Measurements from ENCODE around the gene SH2D4B. TPM values are rescaled to one million over a fixed set of nuclear protein-coding genes. Genes with fewer than 3 reads are reported as not detected.
"Not testable (repeated sequence)": the region's sequence is repeated elsewhere in the genome, so short reads cannot be mapped to it uniquely, and the experiment has no call there.

The SH2D4B gene
- total and polyA plus RNA-seq, 8 donors, result 0.09 to 0.37 (median 0.20) TPM

GRCh38 chr10:80540981-80541750 lies 3.5 kb downstream of the SH2D4B start:
- DNase-seq (peak in 1 of 4 donors; percentile 35), ATAC-seq (peak; percentile 82)
- intact Hi-C loops (cut with DNase I), result no loop called here
- Histone ChIP-seq H3K36me3 (no peaks in the 10 kb centered on the region), H3K27ac (peak overlapping the region; percentile 57 to 58), H3K9me3 (no peaks in the 10 kb centered on the region), H3K27me3 (no peaks in the 10 kb centered on the region), H3K4me3 (no peak overlapping the region), H3K4me1 (peaks cover 0 to 24% of the 10 kb centered on the region in 2 donors)
- no peak for TF ChIP-seq CTCF (IDR thresholded peaks at IDR 0.05)

GRCh38 chr10:80542053-80542452 lies 4.4 kb downstream of the SH2D4B start:
- intact Hi-C loops (cut with DNase I), result no loop called here

GRCh38 chr10:80542652-80543318 lies 5.1 kb downstream of the SH2D4B start:
- intact Hi-C loops (cut with DNase I), result no loop called here
- Histone ChIP-seq H3K27ac (no peak overlapping the region), H3K9me3 (no peaks in the 10 kb centered on the region), H3K4me1 (peaks cover 0 to 19% of the 10 kb centered on the region in 2 donors), H3K36me3 (no peaks in the 10 kb centered on the region), H3K4me3 (no peak overlapping the region), H3K27me3 (no peaks in the 10 kb centered on the region)
- TF ChIP-seq CTCF (IDR thresholded peaks at IDR 0.05), result no peak
- ATAC-seq, result no peak
- no peak for DNase-seq

More at GRCh38 chr10:80542053-80542452, 4.4 kb downstream of the SH2D4B start:
- Histone ChIP-seq H3K4me3 (no peak overlapping the region), H3K27me3 (no peaks in the 10 kb centered on the region), H3K36me3 (no peaks in the 10 kb centered on the region), H3K27ac (peak overlapping the region; percentile 57 to 58), H3K9me3 (no peaks in the 10 kb centered on the region), H3K4me1 (peaks cover 0 to 19% of the 10 kb centered on the region in 2 donors)
- DNase-seq, result no peak
- no peak for TF ChIP-seq CTCF (IDR thresholded peaks at IDR 0.05)
- ATAC-seq, result peak; percentile 24

- peaks cover 0 to 19% of the 10 kb centered on the region in 2 donors for H3K4me1 ChIP-seq
- H3K36me3 ChIP-seq; DNase-seq; ATAC-seq; H3K27ac ChIP-seq; H3K27me3 ChIP-seq; H3K9me3 ChIP-seq; H3K4me3 ChIP-seq; intact Hi-C loops (cut with DNase I): not testable (repeated sequence)
Observed at GRCh38 chr10:80543319-80543672, 5.6 kb downstream of the SH2D4B start.

GRCh38 chr10:80544316-80544953 lies 6.7 kb downstream of the SH2D4B start:
- Histone ChIP-seq H3K36me3 (no peaks in the 10 kb centered on the region), H3K27me3 (no peaks in the 10 kb centered on the region), H3K27ac (no peak overlapping the region), H3K4me3 (no peak overlapping the region), H3K4me1 (peaks cover 0 to 19% of the 10 kb centered on the region in 2 donors), H3K9me3 (no peaks in the 10 kb centered on the region)
- no peak for DNase-seq
- no peak for ATAC-seq
- intact Hi-C loops (cut with DNase I), result no loop called here
- TF ChIP-seq CTCF (IDR thresholded peaks at IDR 0.05), result no peak

Measured in left lung (tissue), 10 donors.